Kidney (tissue), 14 donors: Measurements from ENCODE around the gene SCAF8. TPM values are rescaled to one million over a fixed set of nuclear protein-coding genes. Genes with fewer than 3 reads are reported as not detected.

Experiments
- DNase-seq, 5 donors: peaks; one replicate each; pipeline ENCODE4 v3.0.0-alpha.2; 2013 to 2020
- FAIRE-seq: peaks from 2 replicates; lab custom pipeline; 2012; peaks lifted over from hg19 to GRCh38; lab: Jason Lieb, UNC
- H3K27ac ChIP-seq, 2 donors: one replicate each; pipeline ENCODE4 v1.7.0; 2013; ENCODE audit warnings: low read depth in 2 of 2, low read length in 2 of 2, inconsistent platforms in 1 of 2
- H3K27me3 ChIP-seq: one replicate; pipeline ENCODE4 v1.7.1; 2013; ENCODE audit warnings: low read length, inconsistent platforms; ENCODE audit not compliant: control insufficient read depth, insufficient read depth
- H3K36me3 ChIP-seq, 3 donors: one replicate each; pipeline versions ENCODE4 v1.7.0 to v1.7.1; 2013; ENCODE audit warnings: low read length in 3 of 3, control low read depth in 1 of 3, inconsistent platforms in 1 of 3; ENCODE audit not compliant: insufficient read depth in 3 of 3, control insufficient read depth in 2 of 3
- H3K4me1 ChIP-seq, 3 donors: one replicate each; pipeline versions ENCODE4 v1.7.0 to v1.7.1; 2013; ENCODE audit warnings: low read length in 3 of 3, inconsistent platforms in 1 of 3, low read depth in 1 of 3; ENCODE audit not compliant: control insufficient read depth in 2 of 3, insufficient read depth in 2 of 3
- H3K4me3 ChIP-seq, 3 donors: one replicate each; pipeline versions ENCODE4 v1.7.0 to v1.8.1; 2013; ENCODE audit warnings: low read length in 3 of 3, control low read depth in 1 of 3, inconsistent platforms in 1 of 3
- H3K9ac ChIP-seq, 3 donors: one replicate each; pipeline versions ENCODE4 v1.7.0 to v1.7.1; 2013; ENCODE audit warnings: low read length in 3 of 3, control low read depth in 1 of 3, inconsistent platforms in 1 of 3
- H3K9me3 ChIP-seq, 3 donors: one replicate each; pipeline versions ENCODE4 v1.7.0 to v1.7.1; 2013; ENCODE audit warnings: low read length in 3 of 3, control low read depth in 1 of 3, inconsistent platforms in 1 of 3; ENCODE audit not compliant: control insufficient read depth in 2 of 3, insufficient read depth in 1 of 3
- intact Hi-C: fragments of 100-400 bp; cut with DNase I; formaldehyde crosslinking; loops from one replicate; pipeline ENCODE4 v1.11.1; 2022
- polyA plus RNA-seq: library from polyadenylated mRNA; stranded (reverse); fragments of 350-450 nt; fragmentation: Illumina TruSeq; extraction: RNeasy Lipid Tissue Mini Kit (QIAGEN cat#74804); gene quantifications from one replicate; pipeline ENCODE4 v1.2.3, GENCODE V29; 2014; ENCODE audit warnings: low read depth, low replicate concordance; ENCODE audit not compliant: insufficient read depth
- total RNA-seq: library from RNA; stranded (reverse); fragmentation: NEBNext Ultra II Directional; extraction: Animal tissue kit (Norgen Biotek cat#: 25700); gene quantifications from one replicate; pipeline ENCODE4 v1.2.1, GENCODE V29; 2021
- TF ChIP-seq, protein P1 (sequence below): IDR thresholded peaks from 3 replicates; pipeline ENCODE4 v1.5.1; 2012; ENCODE audit warnings: mild to moderate bottlenecking, moderate library complexity, borderline replicate concordance; ENCODE audit not compliant: insufficient read depth; ENCODE audit errors: extremely low read depth
- donor health status: control.
- donor health status: control.
- donor health status: control.
- donor health status: control.
- donor health status: control.
- donor health status: DM: yes; HTN: yes; CAD: no.
- donor health status: Normal renal cell carcinoma (clear cell type).

The SCAF8 gene
- total and polyA plus RNA-seq, 2 donors from 2014 or later: 8.3 to 52.2 TPM

DNA sequence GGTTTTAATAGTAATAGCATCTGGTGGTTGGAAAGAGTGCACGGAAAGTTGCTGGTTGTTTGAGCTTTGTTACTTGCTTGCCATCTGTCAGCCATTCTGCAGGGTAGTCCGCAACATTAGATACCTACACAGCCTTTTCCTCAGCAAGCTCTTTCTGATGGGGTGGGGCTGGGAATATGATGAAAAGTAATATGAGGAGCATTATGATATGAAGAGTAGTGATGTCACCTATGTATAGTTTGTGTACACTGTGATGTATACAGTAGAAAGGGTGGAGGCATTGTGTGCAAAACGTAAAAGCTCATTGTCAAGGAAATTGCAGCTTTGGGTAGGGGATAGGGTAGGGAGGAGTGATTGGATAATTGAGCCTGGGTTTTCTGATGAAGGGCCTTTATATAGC, 16.1 kb downstream of the SCAF8 start:
- H3K27ac ChIP-seq: no peak overlapping the region
- H3K36me3 ChIP-seq: no peaks in the 10 kb centered on the region
- H3K27me3 ChIP-seq: no peaks in the 10 kb centered on the region
- H3K4me3 ChIP-seq: no peak overlapping the region
- H3K4me1 ChIP-seq: peaks cover 0 to 10% (median 3%) of the 10 kb centered on the region in 3 donors
- TF ChIP-seq, protein P1, sequence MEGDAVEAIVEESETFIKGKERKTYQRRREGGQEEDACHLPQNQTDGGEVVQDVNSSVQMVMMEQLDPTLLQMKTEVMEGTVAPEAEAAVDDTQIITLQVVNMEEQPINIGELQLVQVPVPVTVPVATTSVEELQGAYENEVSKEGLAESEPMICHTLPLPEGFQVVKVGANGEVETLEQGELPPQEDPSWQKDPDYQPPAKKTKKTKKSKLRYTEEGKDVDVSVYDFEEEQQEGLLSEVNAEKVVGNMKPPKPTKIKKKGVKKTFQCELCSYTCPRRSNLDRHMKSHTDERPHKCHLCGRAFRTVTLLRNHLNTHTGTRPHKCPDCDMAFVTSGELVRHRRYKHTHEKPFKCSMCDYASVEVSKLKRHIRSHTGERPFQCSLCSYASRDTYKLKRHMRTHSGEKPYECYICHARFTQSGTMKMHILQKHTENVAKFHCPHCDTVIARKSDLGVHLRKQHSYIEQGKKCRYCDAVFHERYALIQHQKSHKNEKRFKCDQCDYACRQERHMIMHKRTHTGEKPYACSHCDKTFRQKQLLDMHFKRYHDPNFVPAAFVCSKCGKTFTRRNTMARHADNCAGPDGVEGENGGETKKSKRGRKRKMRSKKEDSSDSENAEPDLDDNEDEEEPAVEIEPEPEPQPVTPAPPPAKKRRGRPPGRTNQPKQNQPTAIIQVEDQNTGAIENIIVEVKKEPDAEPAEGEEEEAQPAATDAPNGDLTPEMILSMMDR: no peak
- no peaks in the 10 kb centered on the region for H3K9me3 ChIP-seq
- DNase-seq (no peak), FAIRE-seq (no peak)
- intact Hi-C loops: no loop called here
- no peak overlapping the region for H3K9ac ChIP-seq

DNA sequence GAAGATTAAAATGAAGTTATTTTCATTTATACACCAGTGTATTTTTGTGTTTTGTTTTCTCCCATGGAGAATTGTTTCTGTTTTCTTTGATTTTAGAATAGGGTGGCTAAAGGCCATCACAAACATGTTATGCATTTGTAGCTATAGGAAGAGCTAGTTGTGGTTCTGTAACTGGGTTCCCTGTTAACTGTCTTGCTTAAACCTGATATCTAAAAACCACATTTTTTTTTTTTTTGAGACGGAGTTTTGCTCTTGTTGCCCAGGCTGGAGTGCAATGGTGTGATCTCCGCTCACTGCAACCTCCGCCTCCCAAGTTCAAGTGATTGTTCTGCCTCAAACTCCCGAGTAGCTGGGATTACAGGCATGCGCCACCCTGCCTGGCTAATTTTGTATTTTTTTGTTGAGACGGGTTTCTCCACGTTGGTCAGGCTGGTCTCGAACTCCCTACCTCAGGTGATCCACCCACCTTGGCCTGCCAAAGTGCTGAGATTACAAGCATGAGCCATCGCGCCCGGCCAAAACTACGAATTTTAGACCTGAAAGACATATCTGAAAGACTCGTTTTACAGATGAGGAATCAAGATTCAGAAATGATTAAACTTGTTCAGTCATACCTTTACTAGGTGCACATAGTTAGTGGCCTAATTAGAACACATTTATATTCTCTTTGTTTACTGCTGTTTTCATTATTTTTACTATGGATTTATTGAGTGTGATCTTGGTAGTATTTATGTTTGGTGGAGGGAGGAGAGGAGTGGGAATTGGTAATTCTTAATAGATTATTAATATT, 18.0 kb downstream of the SCAF8 start:
- FAIRE-seq: no peak
- no peak for DNase-seq
- intact Hi-C loops: no loop called here
- TF ChIP-seq, protein P1: no peak
- no peak overlapping the region for H3K27ac ChIP-seq
- H3K36me3 ChIP-seq: no peaks in the 10 kb centered on the region
- H3K9ac ChIP-seq: no peak overlapping the region
- H3K4me3 ChIP-seq: no peak overlapping the region
- no peaks in the 10 kb centered on the region for H3K9me3 ChIP-seq
- no peaks in the 10 kb centered on the region for H3K27me3 ChIP-seq
- peaks cover 0 to 10% (median 5%) of the 10 kb centered on the region in 3 donors for H3K4me1 ChIP-seq

DNA sequence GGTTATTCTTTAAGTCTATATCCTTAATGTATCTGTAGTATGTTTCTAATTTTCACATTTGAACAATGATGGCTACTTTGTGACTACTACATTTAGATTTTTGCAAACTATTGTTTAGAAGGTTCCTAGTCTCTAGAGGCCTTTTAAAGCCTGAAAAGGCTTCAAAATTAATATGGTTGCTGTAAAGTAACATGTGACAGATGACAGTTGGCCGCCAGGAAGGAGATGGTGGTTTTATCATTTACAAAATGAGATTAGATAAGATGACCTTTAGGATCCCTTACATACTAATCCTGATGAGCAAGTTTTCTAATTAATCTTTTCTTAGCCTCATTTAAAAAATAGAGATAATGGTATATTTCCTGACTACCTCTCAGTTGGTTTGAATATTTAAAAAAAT, 18.8 kb downstream of the SCAF8 start:
- Histone ChIP-seq H3K27me3 (no peaks in the 10 kb centered on the region), H3K9me3 (no peaks in the 10 kb centered on the region), H3K9ac (no peak overlapping the region), H3K4me3 (no peak overlapping the region), H3K27ac (no peak overlapping the region), H3K4me1 (peaks cover 0 to 10% (median 5%) of the 10 kb centered on the region in 3 donors), H3K36me3 (no peaks in the 10 kb centered on the region)
- DNase-seq: no peak
- TF ChIP-seq, protein P1: no peak
- intact Hi-C loops: no loop called here
- FAIRE-seq: no peak
